Breast epithelium (tissue), 4 donors: Measurements from ENCODE around the gene KRTAP9-7. TPM values are rescaled to one million over a fixed set of nuclear protein-coding genes. Genes with fewer than 3 reads are reported as not detected.
"Not testable (repeated sequence)": the region's sequence is repeated elsewhere in the genome, so short reads cannot be mapped to it uniquely, and the experiment has no call there.

Experiments
- DNase-seq, 2 donors: peaks; one replicate each; pipeline ENCODE4 v3.0.0-alpha.2; 2019; ENCODE audit warnings: low spot score in 2 of 2
- H3K27ac ChIP-seq, 2 donors: fragments of 200-600 bp; sonication (generic) in 1 of 2; one replicate each; pipeline ENCODE4 v1.5.1; 2016 to 2019; ENCODE audit warnings: mild to moderate bottlenecking in 1 of 2
- H3K27me3 ChIP-seq, 2 donors: fragments of 200-600 bp; sonication (generic) in 1 of 2; one replicate each; pipeline versions ENCODE4 v1.5.1 to v1.6.0; 2017 to 2019; ENCODE audit warnings: control low read depth in 1 of 2, mild to moderate bottlenecking in 1 of 2
- H3K36me3 ChIP-seq: fragments of 200-600 bp; one replicate; pipeline ENCODE4 v1.5.1; 2019
- H3K4me1 ChIP-seq, 2 donors: fragments of 200-600 bp; sonication (generic); one replicate each; pipeline ENCODE4 v1.5.1; 2016 to 2019; ENCODE audit warnings: control low read depth in 1 of 2
- H3K4me3 ChIP-seq, 3 donors: fragments of 200-600 bp; sonication (generic); 1 replicate in 2 of 3; 2 replicates in 1 of 3; pipeline ENCODE4 v1.5.1; 2016 to 2019; ENCODE audit warnings: mild to moderate bottlenecking in 3 of 3, moderate library complexity in 2 of 3
- H3K9me3 ChIP-seq, 2 donors: fragments of 200-600 bp; sonication (generic) in 1 of 2; one replicate each; pipeline ENCODE4 v1.5.1; 2016 to 2019; ENCODE audit warnings: control low read depth in 1 of 2
- POLR2A ChIP-seq: fragments of 450-650 bp; IDR thresholded peaks from one replicate; pipeline ENCODE4 v1.6.1; 2016; ENCODE audit warnings: antibody characterized with exemption, mild to moderate bottlenecking, moderate library complexity
- POLR2AphosphoS5 ChIP-seq, 3 donors: sonication (generic); formaldehyde crosslinking; IDR thresholded peaks; one replicate each; pipeline ENCODE4 v1.6.1; 2017; ENCODE audit warnings: antibody characterized with exemption in 3 of 3
- intact Hi-C: fragments of 100-400 bp; cut with DNase I; formaldehyde crosslinking; loops from one replicate; pipeline ENCODE4 v1.15.1; 2023; ENCODE audit warnings: low total_unique reads
- total RNA-seq, 3 donors: library from RNA; depleted of rRNA; stranded (reverse); fragments of >200 nt; gene quantifications; one replicate each; pipeline ENCODE4 v1.1.0, GENCODE V29; 2016
- TF ChIP-seq, protein P1 (sequence below), 3 donors: fragments of 450-650 bp; IDR thresholded peaks; one replicate each; pipeline ENCODE4 v1.5.1; 2016 to 2017; ENCODE audit warnings: antibody characterized with exemption in 3 of 3, mild to moderate bottlenecking in 3 of 3, moderate library complexity in 3 of 3

KRTAP9-7 gene
- total RNA-seq, 3 donors from 2014 or later = not detected

DNA sequence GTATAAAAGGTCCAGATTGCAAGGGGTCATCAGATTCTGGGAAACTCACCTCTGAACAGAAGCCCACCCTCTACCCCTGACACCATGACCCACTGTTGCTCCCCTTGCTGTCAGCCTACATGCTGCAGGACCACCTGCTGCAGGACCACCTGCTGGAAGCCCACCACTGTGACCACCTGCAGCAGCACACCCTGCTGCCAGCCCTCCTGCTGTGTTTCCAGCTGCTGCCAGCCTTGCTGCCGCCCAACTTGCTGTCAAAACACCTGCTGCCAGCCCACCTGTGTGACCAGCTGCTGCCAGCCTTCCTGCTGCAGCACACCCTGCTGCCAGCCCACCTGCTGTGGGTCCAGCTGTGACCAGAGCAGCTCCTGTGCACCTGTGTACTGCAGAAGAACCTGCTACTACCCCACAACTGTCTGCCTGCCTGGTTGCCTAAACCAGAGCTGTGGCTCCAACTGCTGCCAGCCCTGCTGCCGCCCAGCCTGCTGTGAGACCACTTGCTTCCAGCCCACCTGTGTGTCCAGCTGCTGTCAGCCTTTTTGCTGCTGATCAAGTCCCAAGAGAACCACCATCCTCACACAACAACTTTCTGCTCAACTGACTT lies 25.8 kb upstream of the KRTAP9-7 start, which contains the start of gene KRTAP9-4:
Gene KRTAP9-4 (plus strand): TSS at position 51 of the 604 bp plus-strand sequence. CDS start 34 bp downstream, at position 85.
- H3K27me3 ChIP-seq, H3K36me3 ChIP-seq, DNase-seq, H3K4me3 ChIP-seq, H3K27ac ChIP-seq, H3K4me1 ChIP-seq, intact Hi-C loops, H3K9me3 ChIP-seq: not testable (repeated sequence)

DNA sequence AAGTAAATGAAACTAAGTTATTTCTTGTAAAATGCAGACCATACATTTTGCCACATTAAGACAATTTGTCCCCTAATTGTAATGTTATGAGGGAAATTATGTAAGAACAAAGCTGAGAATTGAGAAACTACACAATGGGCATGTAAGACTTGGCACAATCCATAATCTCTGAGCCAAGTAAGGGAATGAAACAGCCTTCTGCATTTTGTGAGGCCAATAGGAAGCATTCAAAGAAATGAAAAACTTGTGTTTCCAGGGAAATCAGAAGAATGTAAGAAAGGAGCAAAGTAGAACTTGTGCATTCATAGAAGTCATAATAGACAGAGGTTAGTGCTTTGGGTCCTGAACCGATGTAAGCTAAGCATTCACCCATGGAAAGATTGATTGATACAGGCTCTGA lies 24.2 kb upstream of the KRTAP9-7 start:
- no peaks in the 10 kb centered on the region for H3K9me3 ChIP-seq
- intact Hi-C loops = no loop called here
- no peak overlapping the region for H3K4me3 ChIP-seq

DNA sequence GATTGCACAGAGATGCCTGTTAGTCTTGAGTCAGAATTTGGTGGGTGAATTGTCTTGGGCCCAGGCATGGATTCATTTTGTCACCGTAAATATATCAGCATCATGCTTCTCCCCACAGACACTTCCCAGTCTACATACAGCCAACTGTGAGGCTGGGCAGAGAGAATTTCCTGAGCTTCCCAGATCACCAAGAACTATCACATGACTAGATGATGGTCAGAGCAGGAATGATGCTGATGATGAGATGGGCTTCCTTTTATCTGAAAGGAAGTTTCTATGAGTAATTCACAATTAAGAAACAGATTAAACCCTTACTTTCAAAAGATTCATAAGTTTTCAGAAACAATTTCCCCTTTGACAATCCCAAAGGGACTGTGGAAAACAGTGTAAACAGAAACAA lies 20.6 kb upstream of the KRTAP9-7 start:
- intact Hi-C loops = no loop called here
- Histone ChIP-seq H3K9me3 (no peaks in the 10 kb centered on the region), H3K4me1 (no peaks in the 10 kb centered on the region), H3K27ac (no peak overlapping the region), H3K27me3 (no peaks in the 10 kb centered on the region), H3K36me3 (no peaks in the 10 kb centered on the region), H3K4me3 (no peak overlapping the region)
- TF ChIP-seq POLR2A (no peak), POLR2AphosphoS5 (IDR thresholded peaks at IDR 0.05) (no peak)
- TF ChIP-seq, protein P1, sequence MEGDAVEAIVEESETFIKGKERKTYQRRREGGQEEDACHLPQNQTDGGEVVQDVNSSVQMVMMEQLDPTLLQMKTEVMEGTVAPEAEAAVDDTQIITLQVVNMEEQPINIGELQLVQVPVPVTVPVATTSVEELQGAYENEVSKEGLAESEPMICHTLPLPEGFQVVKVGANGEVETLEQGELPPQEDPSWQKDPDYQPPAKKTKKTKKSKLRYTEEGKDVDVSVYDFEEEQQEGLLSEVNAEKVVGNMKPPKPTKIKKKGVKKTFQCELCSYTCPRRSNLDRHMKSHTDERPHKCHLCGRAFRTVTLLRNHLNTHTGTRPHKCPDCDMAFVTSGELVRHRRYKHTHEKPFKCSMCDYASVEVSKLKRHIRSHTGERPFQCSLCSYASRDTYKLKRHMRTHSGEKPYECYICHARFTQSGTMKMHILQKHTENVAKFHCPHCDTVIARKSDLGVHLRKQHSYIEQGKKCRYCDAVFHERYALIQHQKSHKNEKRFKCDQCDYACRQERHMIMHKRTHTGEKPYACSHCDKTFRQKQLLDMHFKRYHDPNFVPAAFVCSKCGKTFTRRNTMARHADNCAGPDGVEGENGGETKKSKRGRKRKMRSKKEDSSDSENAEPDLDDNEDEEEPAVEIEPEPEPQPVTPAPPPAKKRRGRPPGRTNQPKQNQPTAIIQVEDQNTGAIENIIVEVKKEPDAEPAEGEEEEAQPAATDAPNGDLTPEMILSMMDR (IDR thresholded peaks at IDR 0.05) = no peak
- no peak for DNase-seq

More for the DNA sequence above, 24.2 kb upstream of the KRTAP9-7 start:
- no peak overlapping the region for H3K27ac ChIP-seq
- no peaks in the 10 kb centered on the region for H3K4me1 ChIP-seq
- TF ChIP-seq POLR2A (no peak), POLR2AphosphoS5 (IDR thresholded peaks at IDR 0.05) (no peak)
- DNase-seq = no peak
- no peaks in the 10 kb centered on the region for H3K27me3 ChIP-seq
- no peaks in the 10 kb centered on the region for H3K36me3 ChIP-seq

DNA sequence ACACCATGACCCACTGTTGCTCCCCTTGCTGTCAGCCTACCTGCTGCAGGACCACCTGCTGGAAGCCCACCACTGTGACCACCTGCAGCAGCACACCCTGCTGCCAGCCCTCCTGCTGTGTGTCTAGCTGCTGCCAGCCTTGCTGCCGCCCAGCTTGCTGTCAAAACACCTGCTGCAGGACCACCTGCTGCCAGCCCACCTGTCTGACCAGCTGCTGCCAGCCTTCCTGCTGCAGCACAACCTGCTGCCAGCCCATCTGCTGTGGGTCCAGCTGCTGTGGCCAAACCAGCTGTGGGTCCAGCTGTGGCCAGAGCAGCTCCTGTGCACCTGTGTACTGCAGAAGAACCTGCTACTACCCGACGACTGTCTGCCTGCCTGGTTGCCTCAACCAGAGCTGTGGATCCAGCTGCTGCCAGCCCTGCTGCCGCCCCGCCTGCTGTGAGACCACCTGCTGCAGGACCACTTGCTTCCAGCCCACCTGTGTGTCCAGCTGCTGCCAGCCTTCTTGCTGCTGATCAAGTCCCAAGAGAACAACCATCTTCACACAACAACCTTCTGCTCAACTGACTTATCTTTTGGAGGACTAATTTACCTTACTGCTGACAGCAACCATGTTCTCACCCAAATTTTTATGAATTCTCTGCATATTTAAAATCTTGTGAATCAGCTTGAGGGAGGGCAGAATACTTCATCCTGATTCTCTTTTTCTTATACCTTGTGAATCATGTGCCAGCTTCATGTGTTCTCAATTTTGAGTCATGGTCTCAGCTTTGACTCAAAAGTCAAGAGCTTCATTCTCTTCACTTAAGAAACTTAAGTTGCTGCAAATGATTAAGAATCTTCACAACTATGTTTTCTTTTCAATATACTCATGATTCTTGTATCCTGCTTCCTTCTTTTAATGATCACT lies 19.9 kb upstream of the KRTAP9-7 start, which contains the start of gene KRTAP9-9:
Gene KRTAP9-9 (plus strand): TSS at position 4 of the 910 bp plus-strand sequence.
- H3K9me3 ChIP-seq, H3K4me3 ChIP-seq, intact Hi-C loops, H3K4me1 ChIP-seq, H3K27ac ChIP-seq, H3K36me3 ChIP-seq, H3K27me3 ChIP-seq, DNase-seq: not testable (repeated sequence)

DNA sequence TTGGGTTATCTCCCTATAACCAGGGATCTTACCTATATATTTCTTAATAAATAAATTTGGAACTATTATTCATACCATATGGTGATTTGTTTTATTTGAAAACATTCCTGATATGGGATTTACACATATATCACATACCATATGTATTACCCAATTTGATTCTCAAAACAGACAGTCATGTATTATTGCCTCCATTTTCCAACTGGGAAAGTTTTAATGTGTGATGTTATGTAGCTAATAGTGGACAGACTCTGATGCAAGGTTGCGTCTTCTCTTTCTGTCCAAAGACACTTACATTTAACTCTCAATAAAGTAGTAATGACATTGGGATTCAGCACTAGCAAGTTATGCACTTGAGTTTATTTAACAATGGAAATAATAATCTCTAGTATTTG lies 19.2 kb upstream of the KRTAP9-7 start:
- H3K36me3 ChIP-seq = no peaks in the 10 kb centered on the region
- no peak overlapping the region for H3K27ac ChIP-seq
- no peaks in the 10 kb centered on the region for H3K4me1 ChIP-seq
- TF ChIP-seq, protein P1 (IDR thresholded peaks at IDR 0.05) = no peak
- no peak for TF ChIP-seq POLR2A
- TF ChIP-seq POLR2AphosphoS5 (IDR thresholded peaks at IDR 0.05) = no peak
- H3K4me3 ChIP-seq = no peak overlapping the region
- H3K9me3 ChIP-seq = no peaks in the 10 kb centered on the region
- no peak for DNase-seq
- H3K27me3 ChIP-seq = no peaks in the 10 kb centered on the region
- intact Hi-C loops = no loop called here

DNA sequence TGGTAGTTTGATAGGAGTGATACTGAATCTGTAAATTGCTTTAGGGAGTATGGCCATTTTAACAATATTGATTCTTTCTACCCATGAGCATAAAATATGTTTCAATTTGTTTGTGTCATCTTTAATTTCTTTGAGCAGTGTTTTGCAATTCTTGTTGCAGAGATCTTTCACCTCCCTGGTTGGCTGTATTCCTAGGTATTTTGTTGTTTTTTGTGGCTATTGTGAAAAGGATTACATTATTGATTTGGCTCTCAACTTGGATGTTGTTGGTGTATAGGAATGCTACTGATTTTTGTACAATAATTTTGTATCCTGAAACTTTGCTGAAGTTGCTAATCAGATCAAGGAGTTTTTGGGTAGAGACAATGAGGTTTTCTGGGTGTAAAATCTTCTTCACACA lies 17.1 kb upstream of the KRTAP9-7 start:
- Histone ChIP-seq H3K4me3 (no peak overlapping the region), H3K4me1 (no peaks in the 10 kb centered on the region), H3K36me3 (no peaks in the 10 kb centered on the region), H3K27ac (no peak overlapping the region), H3K9me3 (no peaks in the 10 kb centered on the region), H3K27me3 (no peaks in the 10 kb centered on the region)
- no peak for DNase-seq
- intact Hi-C loops = no loop called here
- no peak for TF ChIP-seq POLR2AphosphoS5 (IDR thresholded peaks at IDR 0.05)
- TF ChIP-seq, protein P1 (IDR thresholded peaks at IDR 0.05) = no peak
- no peak for TF ChIP-seq POLR2A
